SK-N-DZ (cell line): ENCODE measurements around the gene TSC1. TPM values are rescaled to one million over a fixed set of nuclear protein-coding genes. Genes with fewer than 3 reads are reported as not detected.

ENCODE experiments used
- DNase-seq: peaks from one replicate; pipeline ENCODE4 v3.0.0-alpha.2; 2015; ENCODE audit warnings: low spot score
- polyA plus RNA-seq, 2 experiments: library from polyadenylated mRNA; depleted of rRNA; stranded (reverse); fragments of >200 nt; gene quantifications; 2 replicates each; pipeline ENCODE4 v1.2.3, GENCODE V29; 2014

Gene TSC1
- 11.2 and 14.0 TPM in 2 replicates for polyA plus RNA-seq (2014; cell fraction: cytosol; rRNA removed)
- 63.0 and 82.2 TPM in 2 replicates for polyA plus RNA-seq (2014; cell fraction: nucleus; rRNA removed)

GRCh38 chr9:132944294-132945185 is at the start of gene TSC1:
Gene TSC1 (minus strand): TSS chr9:132944616. CDS start chr9:132928872, 15,744 bp downstream.
- DNase-seq = peak; percentile 95

- DNase-seq = no peak
These were observed 49.1 kb upstream of the TSC1 start for GRCh38 chr9:132993511-132993939.

GRCh38 chr9:132991351-132992300 is 47.2 kb upstream of the TSC1 start:
- no peak for DNase-seq

- no peak for DNase-seq
These were observed 46.4 kb upstream of the TSC1 start for GRCh38 chr9:132990781-132991180.

- DNase-seq = peak; percentile 26
These were observed 45.7 kb upstream of the TSC1 start for GRCh38 chr9:132989998-132990557.

GRCh38 chr9:132989414-132989996 is 45.1 kb upstream of the TSC1 start:
- no peak for DNase-seq

- DNase-seq = no peak
These were observed 44.5 kb upstream of the TSC1 start for GRCh38 chr9:132989014-132989310.

GRCh38 chr9:132988244-132989013 is 44.0 kb upstream of the TSC1 start:
- no peak for DNase-seq

GRCh38 chr9:132986640-132987620 is 42.5 kb upstream of the TSC1 start:
- DNase-seq = no peak

- no peak for DNase-seq
These were observed 41.7 kb upstream of the TSC1 start for GRCh38 chr9:132986114-132986513.

- no peak for DNase-seq
These were observed 41.1 kb upstream of the TSC1 start for GRCh38 chr9:132985489-132985888.

- DNase-seq = no peak
These were observed 40.6 kb upstream of the TSC1 start for GRCh38 chr9:132985071-132985350.

- DNase-seq = no peak
These were observed 40.0 kb upstream of the TSC1 start for GRCh38 chr9:132984202-132985070.

GRCh38 chr9:132983491-132984201 is 39.2 kb upstream of the TSC1 start:
- DNase-seq = no peak

- no peak for DNase-seq
These were observed 38.0 kb upstream of the TSC1 start for GRCh38 chr9:132982458-132982857.

GRCh38 chr9:132980157-132980556 is 35.7 kb upstream of the TSC1 start:
- DNase-seq = no peak

GRCh38 chr9:132978451-132979131 is 34.2 kb upstream of the TSC1 start, which contains the start of gene GFI1B:
Gene GFI1B (plus strand): TSS chr9:132978694. CDS start chr9:132986679, 7,985 bp downstream.
- DNase-seq = no peak
